Neuron (in vitro differentiated cells): ENCODE data around the gene SUPT4H1.

Source experiments
- H2AFZ ChIP-seq: one replicate; pipeline ENCODE4 v1.6.1; 2013; ENCODE audit warnings: low read depth, mild to moderate bottlenecking, inconsistent platforms, low read length, moderate library complexity
- H3K27me3 ChIP-seq: one replicate; pipeline ENCODE4 v1.6.1; 2013; ENCODE audit warnings: low read length; ENCODE audit not compliant: insufficient read depth
- H3K36me3 ChIP-seq: one replicate; pipeline ENCODE4 v1.6.1; 2013; ENCODE audit warnings: low read length; ENCODE audit not compliant: insufficient read depth
- H3K4me1 ChIP-seq: one replicate; pipeline ENCODE4 v1.6.1; 2013; ENCODE audit warnings: low read length; ENCODE audit not compliant: insufficient read depth
- H3K4me3 ChIP-seq: 2 replicates; pipeline ENCODE4 v1.5.1; 2013; ENCODE audit warnings: mild to moderate bottlenecking, low read length, moderate library complexity
- H3K9me3 ChIP-seq: one replicate; pipeline ENCODE4 v1.6.1; 2013; ENCODE audit warnings: low read length

SUPT4H1 gene

DNA sequence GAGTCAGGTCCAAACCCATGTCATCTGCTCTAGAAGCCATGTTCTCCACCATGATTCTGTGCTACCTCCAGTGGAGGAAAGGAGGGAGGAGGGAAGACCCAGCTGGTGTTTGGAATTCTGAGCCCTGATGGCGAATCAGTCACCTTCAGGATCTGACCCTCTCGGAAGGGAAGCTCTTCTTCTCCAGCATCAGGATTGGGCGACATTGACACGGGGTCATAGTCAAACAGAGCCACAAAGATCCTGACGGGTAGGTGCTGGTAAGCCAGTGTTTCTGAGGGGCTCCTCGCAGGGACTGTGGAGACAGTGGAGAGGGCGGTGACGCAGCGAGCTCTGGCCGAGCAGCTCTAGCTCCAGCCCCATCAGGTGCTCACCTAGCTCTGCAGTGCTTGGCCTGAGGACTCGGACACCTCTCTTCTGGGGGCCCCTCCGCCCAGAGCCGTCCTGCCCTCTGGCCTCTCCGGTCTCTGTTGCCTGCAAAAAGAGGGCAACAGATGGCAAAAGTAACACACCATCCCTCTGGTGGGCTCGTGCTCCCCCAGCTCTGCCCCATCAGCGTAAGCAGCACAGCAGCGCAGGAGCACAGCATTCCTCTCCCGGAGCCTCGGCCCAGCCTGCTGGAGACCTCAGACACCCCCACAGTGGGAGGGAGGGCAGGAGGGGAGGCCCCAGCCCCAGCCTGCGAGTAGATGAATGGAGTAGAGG lies 44.4 kb downstream of the SUPT4H1 start:
- H3K9me3 ChIP-seq: no peaks in the 10 kb centered on the region
- no peaks in the 10 kb centered on the region for H3K36me3 ChIP-seq
- no peak overlapping the region for H2AFZ ChIP-seq
- H3K4me3 ChIP-seq: no peak overlapping the region
- no peaks in the 10 kb centered on the region for H3K4me1 ChIP-seq
- no peaks in the 10 kb centered on the region for H3K27me3 ChIP-seq

DNA sequence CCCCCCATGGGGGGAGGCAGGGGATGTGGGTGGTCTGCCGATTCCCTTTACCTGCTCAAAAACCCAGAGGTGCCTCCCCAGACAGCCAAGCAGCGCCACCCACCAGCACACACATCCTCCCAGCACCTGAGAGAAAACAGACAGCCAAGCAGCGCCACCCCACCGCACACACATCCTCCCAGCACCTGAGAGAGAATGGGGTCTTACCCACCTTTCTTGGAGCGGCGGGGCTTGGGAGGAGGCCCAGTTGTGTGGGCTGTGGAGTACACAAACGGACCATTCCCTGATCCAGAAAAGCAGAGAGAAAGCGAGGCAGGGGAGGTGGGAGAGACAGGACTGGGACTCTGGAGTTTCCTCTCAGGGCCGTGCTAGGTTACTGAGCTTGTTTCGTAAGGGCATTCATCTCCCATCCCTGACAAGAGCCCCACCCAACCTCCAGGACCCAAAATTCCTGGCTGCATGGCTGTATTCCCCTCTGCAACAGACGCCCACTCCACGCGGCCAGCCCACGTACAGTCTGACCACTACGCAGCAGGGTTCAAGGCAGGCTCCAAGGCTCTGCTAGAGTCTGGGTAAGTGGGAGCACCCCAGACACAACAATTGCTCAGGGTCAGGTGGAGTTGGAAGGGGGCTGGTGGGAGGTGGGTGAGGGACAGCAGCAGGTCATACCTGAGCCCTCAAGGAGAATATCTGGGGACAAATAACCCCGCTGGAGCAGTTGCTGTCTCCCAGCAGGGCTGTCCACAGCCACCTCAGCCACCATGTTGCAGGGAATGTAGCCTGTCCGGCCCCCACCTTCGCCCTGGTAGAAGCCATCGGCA lies 45.7 kb downstream of the SUPT4H1 start:
- Histone ChIP-seq H3K4me3 (no peak overlapping the region), H2AFZ (no peak overlapping the region), H3K36me3 (no peaks in the 10 kb centered on the region), H3K9me3 (no peaks in the 10 kb centered on the region), H3K27me3 (no peaks in the 10 kb centered on the region), H3K4me1 (no peaks in the 10 kb centered on the region)

DNA sequence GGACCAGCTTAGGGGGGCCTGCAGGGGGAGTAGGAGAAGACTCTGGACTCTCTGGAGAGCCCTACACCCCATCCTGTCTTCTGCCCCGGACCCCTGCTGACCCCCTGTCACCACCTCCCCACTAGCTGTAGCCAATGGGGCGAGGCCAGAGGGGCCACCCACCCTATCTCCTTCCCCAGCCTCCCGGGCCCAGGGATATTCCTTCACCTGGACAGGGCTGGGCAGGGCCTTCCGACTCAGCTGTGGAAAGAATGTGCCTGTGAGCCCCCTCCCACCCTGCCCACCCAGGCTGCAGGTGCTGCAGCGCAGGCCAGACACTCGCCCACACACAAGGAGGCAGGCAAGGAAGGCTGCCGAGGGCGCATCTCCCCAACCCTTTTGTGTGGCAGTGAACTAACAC lies 46.4 kb downstream of the SUPT4H1 start:
- Histone ChIP-seq H3K27me3 (no peaks in the 10 kb centered on the region), H3K9me3 (no peaks in the 10 kb centered on the region), H3K4me3 (no peak overlapping the region), H3K4me1 (no peaks in the 10 kb centered on the region), H3K36me3 (no peaks in the 10 kb centered on the region), H2AFZ (no peak overlapping the region)

DNA sequence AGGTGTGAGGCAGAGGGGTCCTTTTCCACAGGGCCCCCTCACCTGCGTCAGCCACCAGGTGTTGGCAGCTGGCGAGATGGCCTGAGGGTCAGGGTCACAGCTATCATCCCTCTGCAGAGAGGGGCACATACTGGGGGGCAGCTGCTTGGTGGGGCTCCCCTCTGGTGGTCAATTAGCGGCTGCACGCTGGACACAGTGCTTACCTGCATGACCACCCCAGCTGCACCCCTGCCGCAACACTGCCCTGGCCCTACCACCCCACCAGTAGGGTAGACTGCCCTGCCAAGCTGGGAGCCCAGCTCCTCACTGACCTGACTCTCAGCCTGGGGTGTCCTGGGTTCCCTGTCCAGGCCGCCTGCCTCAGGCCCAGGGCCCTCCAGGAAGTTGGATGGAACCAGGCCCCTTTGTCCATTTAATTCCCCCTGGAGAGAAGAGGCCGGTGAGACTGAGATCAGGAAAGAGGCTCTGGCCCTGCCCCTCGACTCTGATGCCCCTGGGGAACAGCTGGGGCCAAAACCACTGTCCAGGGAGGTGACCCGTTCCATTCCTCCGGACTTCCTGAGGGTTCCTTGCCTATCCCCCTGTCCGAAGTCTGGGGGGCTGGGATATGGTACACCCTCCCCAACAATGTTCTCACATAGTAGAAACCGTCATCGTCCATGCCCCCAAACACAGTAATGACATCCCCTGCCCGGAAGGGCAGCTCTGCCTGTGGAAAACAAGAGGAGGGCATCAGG lies 47.1 kb downstream of the SUPT4H1 start:
- H2AFZ ChIP-seq: no peak overlapping the region
- H3K9me3 ChIP-seq: no peaks in the 10 kb centered on the region
- no peak overlapping the region for H3K4me3 ChIP-seq
- H3K27me3 ChIP-seq: no peaks in the 10 kb centered on the region
- no peaks in the 10 kb centered on the region for H3K36me3 ChIP-seq
- no peaks in the 10 kb centered on the region for H3K4me1 ChIP-seq

DNA sequence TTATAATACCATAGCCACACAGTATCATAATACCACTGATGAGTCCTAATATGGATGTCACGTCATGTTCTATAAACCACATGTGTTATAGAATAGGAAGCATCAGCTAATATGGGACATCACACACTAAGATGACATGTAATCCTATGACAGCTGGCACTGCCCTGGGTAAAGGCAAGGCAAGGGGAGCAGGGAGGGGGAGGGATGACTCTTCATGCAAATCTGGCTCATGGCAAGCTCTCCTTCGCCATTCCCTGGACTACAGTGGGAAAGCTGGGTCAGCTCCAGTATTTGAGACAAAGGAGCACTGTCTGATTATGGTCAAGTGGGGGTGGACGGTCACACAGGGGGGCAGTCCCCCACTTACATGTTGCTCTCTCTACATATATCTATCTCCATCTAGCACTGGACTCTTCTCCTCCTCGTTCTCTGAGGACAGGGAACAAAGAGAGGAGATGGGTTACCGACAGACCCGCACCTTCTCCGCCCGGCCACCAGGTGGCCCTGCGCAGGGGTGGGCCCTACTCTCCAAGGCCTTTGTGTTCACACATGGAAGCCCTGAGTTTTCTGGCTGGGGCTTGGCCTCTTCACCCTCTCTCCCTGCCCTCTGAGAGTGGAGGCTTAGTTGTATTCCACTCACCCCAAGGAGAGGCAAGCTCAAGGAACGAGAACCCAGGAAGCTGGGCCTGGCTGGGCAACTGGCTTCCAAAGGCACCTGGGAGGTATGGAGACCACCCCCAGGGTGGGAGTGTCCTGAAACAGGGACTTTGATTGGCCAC lies 47.8 kb downstream of the SUPT4H1 start:
- Histone ChIP-seq H3K4me1 (no peaks in the 10 kb centered on the region), H3K27me3 (no peaks in the 10 kb centered on the region), H3K36me3 (no peaks in the 10 kb centered on the region), H3K9me3 (no peaks in the 10 kb centered on the region), H3K4me3 (no peak overlapping the region), H2AFZ (no peak overlapping the region)

DNA sequence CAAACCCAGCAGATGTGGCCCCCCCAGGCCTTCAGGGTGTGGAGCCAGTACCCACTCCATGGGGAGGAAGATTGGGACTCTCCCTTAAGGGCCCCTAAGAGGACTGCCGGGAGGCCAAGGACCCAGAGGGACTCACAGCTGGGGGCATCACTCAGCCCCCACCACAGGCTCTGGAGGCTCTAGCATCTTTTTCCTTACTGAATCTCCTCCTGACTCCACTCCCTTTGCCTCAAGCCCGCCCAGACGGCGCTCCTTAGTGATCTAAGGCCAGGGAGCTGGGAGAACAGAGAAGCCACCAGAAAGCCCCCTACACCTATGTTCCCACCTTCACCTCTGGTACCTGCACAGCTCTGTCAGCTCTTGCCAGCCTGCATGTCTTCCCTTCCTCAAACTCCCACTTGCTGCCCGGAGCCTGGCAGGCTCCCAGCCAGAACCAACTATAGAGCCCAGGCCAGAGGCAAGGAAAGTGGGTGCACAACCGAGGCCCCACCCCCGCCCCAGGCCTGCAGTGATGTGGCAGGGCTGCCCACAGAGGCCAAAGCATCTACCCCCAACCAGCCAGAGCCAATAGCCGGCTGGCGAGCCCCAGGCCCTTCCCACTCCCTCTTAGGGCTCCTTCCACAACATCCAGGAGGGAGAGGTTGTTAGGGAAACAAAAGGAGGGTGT lies 48.9 kb downstream of the SUPT4H1 start:
- H3K4me1 ChIP-seq: no peaks in the 10 kb centered on the region
- H3K27me3 ChIP-seq: no peaks in the 10 kb centered on the region
- no peaks in the 10 kb centered on the region for H3K9me3 ChIP-seq
- no peak overlapping the region for H2AFZ ChIP-seq
- H3K36me3 ChIP-seq: no peaks in the 10 kb centered on the region
- H3K4me3 ChIP-seq: no peak overlapping the region

DNA sequence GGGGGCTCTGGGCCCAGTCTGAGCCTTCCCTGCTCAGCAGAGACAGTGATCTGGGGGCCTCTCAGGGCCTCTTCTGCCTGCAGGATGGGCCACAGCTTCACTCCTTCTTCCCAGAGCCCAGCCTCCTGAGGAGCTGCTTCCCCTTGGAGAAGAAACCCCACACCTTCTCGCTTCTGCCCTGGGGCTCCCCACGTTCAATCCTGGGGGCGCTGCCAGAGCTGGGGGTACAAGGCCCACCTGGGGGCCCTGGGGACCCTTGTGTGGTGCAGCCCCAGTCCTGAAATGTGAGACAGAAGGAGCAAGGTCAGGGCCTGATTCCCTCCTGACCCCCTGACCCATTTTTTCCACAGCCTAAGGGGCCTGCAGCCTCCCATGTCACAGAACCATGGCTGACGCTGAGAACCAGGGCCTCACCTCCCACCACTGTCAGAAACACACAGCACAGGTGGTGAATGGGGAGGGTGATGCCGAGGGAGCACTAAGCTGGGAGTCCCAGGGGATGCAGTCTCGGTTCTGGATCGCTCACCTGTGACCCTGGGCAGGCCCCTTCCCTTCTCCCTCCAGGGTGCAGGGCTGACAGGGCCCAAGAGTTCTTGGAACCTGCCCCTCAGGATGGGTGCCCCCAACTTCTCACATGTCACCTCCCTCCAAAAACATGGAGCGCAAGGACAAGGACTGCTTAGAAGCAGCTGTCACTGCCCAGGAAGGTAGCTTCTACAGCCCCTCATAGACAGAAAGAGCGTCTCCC lies 49.7 kb downstream of the SUPT4H1 start:
- Histone ChIP-seq H2AFZ (no peak overlapping the region), H3K9me3 (no peaks in the 10 kb centered on the region), H3K4me1 (no peaks in the 10 kb centered on the region), H3K36me3 (no peaks in the 10 kb centered on the region), H3K4me3 (no peak overlapping the region), H3K27me3 (no peaks in the 10 kb centered on the region)

DNA sequence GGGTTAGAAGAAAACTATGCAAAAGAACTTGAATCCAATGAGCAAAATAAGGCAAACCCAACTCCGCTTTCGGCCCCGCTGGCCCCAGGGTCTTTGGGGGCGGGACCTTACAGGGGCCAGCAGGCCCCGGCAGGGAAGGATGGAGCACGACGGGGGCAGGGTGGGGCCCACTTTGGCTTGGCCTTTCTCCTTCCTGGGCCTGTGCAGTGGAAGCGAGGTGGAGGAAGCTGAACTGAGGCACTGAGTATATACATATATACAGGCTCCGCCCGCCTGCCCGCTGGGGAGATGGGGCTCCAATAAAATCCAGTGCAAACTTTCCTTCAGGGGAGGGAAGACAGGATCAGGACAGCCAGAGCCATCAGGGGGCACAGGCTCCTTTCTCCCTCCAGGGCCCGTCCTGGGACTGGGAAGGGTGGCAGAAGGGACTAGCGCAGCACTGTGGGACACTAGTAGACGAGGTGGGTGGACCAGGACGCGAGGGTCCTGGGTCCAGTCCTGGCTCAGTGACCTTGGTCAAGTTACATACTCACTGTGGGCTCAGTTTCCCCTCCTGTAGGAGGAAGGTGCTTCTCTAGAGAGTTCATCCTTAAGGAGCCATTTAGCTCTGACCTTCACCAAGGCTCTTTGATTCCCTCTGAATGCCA lies 50.4 kb downstream of the SUPT4H1 start:
- H3K9me3 ChIP-seq: no peaks in the 10 kb centered on the region
- no peaks in the 10 kb centered on the region for H3K27me3 ChIP-seq
- no peak overlapping the region for H2AFZ ChIP-seq
- no peaks in the 10 kb centered on the region for H3K4me1 ChIP-seq
- no peaks in the 10 kb centered on the region for H3K36me3 ChIP-seq
- no peak overlapping the region for H3K4me3 ChIP-seq

DNA sequence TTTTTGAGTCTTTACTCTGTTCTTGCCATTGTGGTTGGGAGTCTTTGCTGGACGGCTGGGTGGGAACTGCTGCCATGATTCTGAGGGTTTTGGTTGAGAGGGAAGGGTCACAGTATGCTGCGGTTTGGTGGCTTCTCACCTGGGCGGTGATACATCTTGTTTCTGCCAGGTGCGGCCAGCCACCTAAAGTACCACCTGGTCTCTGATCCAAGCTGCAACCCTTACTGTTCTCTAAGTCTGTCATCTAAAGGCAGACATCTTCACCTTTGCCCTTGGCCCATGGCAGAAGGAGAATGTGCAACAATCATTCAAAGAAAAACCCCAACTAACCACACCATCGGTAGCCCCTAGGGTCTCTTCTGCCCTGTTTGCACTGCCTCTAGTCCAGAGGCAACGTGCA lies 51.7 kb downstream of the SUPT4H1 start:
- no peaks in the 10 kb centered on the region for H3K36me3 ChIP-seq
- no peak overlapping the region for H2AFZ ChIP-seq
- no peak overlapping the region for H3K4me3 ChIP-seq
- no peaks in the 10 kb centered on the region for H3K9me3 ChIP-seq
- H3K27me3 ChIP-seq: peaks cover 3% of the 10 kb centered on the region
- no peaks in the 10 kb centered on the region for H3K4me1 ChIP-seq
